Skeletal muscle satellite cell (primary cell): ENCODE data around the gene HOGA1.
A peak's percentile ranks its signal among the peaks of the same experiment; 100 is the strongest.
"Not testable (repeated sequence)": the region's sequence is repeated elsewhere in the genome, so short reads cannot be mapped to it uniquely, and the experiment has no call there.

Experiments used
- H3K27me3 ChIP-seq: 2 replicates; pipeline ENCODE4 v1.7.0; 2013; ENCODE audit warnings: low read length; ENCODE audit not compliant: control insufficient read depth, insufficient read depth
- H3K36me3 ChIP-seq: 2 replicates; pipeline ENCODE4 v1.7.0; 2013; ENCODE audit warnings: mild to moderate bottlenecking, control low read depth, low read length; ENCODE audit not compliant: insufficient read depth
- H3K4me1 ChIP-seq: 2 replicates; pipeline ENCODE4 v1.7.0; 2013; ENCODE audit warnings: low read length; ENCODE audit not compliant: control insufficient read depth, insufficient read depth
- H3K4me2 ChIP-seq: 2 replicates; pipeline ENCODE4 v1.7.0; 2013; ENCODE audit warnings: mild to moderate bottlenecking, low read length
- H3K4me3 ChIP-seq: 2 replicates; pipeline ENCODE4 v1.7.0; 2013; ENCODE audit warnings: low read length
- H3K9ac ChIP-seq: 2 replicates; pipeline ENCODE4 v1.7.0; 2013; ENCODE audit warnings: mild to moderate bottlenecking, low read depth, low read length, moderate library complexity
- H3K9me3 ChIP-seq: replicated peaks from 2 replicates; pipeline ENCODE4 v1.7.0; 2013; ENCODE audit warnings: mild to moderate bottlenecking, control low read depth, low read length

Gene HOGA1

DNA sequence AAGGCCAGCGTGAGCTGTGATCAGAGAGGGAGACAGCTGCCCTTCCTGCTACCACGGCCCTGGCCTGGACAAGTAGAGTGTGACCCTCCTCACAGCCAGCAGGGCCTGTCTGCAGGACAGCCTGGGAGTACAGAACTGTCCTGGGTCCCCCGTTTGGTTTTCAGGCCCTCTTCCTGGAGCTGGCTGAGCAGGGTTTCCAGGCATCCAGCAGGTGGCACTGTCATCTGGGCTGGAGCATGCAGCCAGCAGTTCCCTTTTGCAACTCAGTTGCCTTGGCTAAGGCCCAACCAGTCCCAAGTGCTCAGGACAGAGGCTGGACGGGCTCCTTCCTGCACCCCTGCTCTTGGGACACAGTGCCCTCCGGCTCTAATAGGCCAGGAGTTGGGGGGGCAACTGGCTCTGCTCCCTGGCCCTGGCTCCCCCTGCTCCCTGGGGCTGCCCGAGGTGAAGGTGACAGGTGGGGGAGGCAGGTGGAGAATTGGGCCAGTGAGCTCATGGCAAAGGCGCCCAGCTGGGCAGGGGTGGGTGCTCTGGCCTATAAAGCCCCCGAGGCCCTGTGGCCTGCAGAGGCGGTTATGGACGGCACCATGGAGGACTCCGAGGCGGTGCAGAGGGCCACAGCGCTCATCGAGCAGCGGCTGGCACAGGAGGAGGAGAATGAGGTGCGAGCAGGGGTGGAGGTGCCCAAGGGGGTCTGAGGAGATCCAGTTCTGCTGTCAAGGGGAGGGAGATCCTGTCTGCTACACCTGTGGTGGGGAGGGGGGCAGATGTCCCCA is 11.8 kb upstream of the HOGA1 start, which contains the start of gene ANKRD2:
Gene ANKRD2 (plus strand): TSS at position 566 of the 776 bp plus-strand sequence. CDS start 10 bp downstream, at position 576.
- Histone ChIP-seq H3K36me3 (peaks cover 15% of the 10 kb centered on the region), H3K9ac (no peak within 1 kb of the TSS), H3K4me3 (no peak within 1 kb of the TSS), H3K27me3 (no peaks in the 10 kb centered on the region), H3K9me3 (no peaks in the 10 kb centered on the region), H3K4me1 (peaks cover 36% of the 10 kb centered on the region), H3K4me2 (peak within 1 kb of the TSS; percentile 11)

DNA sequence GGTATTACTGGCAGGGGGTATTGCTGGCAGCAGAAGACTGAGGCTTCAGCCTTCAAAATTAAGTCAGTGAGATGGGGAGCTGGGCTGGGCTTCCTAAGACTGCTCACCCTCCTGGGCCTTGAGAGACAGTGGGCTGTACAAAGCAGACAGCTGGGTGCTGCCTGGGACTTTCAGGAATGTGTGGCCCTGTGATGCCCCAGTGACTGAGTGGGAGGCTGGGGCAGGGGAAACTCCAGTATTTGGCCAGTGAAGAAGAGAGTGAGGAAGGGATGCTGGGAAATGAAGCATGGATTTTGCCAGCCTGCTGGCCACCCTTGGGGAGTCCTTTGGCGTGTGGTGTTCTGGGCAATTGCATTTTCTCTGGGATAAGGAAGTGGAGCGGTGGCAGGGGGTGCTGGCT is 11.2 kb upstream of the HOGA1 start:
- peaks cover 15% of the 10 kb centered on the region for H3K36me3 ChIP-seq
- peaks cover 36% of the 10 kb centered on the region for H3K4me1 ChIP-seq
- H3K4me2 ChIP-seq: peak overlapping the region; percentile 11
- no peaks in the 10 kb centered on the region for H3K9me3 ChIP-seq
- H3K9ac ChIP-seq: no peak overlapping the region
- no peaks in the 10 kb centered on the region for H3K27me3 ChIP-seq
- H3K4me3 ChIP-seq: no peak overlapping the region

DNA sequence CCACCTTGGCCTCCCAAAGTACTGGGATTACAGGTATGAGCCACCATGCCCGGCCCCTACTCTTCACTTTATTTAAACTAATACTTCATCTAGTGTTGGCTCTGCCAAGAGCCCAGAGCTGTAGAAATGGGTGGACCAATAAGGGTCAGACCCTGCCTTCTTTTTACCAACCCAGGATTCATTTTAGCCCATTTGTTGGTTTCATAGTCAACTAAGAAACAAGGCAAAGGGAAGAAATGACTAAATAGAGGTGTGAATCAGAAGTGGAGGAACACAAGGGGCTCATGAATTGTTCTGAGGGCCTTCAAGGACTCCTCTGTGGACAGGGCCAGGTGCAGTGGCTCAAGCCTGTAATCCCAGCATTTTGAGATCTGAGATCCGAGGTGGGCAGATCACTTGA is 10.5 kb upstream of the HOGA1 start:
- Histone ChIP-seq H3K9ac (no peak overlapping the region), H3K4me1 (peaks cover 36% of the 10 kb centered on the region), H3K36me3 (peaks cover 15% of the 10 kb centered on the region), H3K4me3 (no peak overlapping the region), H3K9me3 (no peaks in the 10 kb centered on the region), H3K27me3 (no peaks in the 10 kb centered on the region), H3K4me2 (no peak overlapping the region)

DNA sequence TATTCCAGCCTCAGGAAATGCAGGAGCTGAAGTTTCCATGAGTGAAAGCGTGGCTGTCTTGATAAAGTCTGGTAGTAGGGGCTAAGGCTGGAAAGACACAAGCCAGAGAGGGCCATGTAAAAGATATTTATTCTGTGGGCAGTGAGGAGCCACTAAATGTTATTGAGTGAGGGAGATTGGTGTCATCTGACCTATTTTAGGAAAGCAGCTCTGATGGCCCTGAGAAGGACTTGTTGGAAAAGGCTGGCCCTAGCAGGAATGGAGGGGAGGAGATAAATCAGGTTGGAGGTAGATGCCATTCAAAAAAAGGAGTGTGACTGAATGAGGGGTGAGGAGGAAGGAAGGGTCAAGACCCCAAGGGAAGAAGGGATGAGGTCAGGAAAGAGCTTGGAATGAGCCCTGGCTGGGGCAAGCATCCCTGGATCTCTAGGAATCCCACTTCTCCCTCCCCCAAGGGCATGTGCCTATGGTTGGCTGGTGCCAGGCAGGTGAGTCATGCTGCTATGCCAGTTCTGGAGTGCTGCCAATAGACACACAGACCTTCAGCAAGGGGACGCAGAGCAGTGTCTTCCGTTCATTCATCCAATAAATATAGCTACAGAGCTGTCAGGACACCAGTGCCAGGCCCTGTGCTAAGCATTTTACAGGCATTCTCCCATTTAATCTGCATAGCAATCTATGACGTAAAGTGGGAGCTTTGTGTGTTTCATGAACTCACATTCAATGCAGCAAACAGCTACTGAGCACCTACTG is 9.6 kb upstream of the HOGA1 start:
- Histone ChIP-seq H3K9ac (no peak overlapping the region), H3K27me3 (no peaks in the 10 kb centered on the region), H3K9me3 (no peaks in the 10 kb centered on the region), H3K4me1 (peaks cover 36% of the 10 kb centered on the region), H3K4me3 (no peak overlapping the region), H3K36me3 (peaks cover 8% of the 10 kb centered on the region), H3K4me2 (peak overlapping the region; percentile 46)

DNA sequence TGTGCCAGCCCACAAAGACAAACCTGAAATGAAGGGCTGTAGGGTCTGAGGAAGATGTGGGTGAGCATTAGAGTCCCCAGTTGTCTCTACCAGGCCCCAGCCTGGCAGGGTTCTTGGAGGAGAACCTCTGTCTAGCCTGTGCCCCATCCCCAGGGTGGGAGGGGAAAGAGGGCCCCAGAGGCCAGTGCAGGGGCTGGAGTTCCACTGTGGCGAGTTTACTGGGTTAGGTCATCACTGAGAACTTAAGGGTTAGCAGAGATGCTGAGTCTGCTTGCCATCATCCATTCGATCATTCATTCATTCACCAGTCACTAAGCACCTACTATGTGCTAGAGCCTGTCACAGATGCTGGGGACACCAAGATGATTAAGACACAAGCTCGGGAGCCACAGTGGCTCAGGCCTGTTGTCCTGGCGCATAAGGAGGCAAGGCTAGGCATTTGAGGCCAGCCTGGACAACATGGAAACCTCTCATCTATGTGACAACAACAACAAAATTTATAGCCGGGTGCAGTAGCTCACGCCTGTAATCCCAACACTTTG is 9.0 kb upstream of the HOGA1 start:
- Histone ChIP-seq H3K9me3 (no peaks in the 10 kb centered on the region), H3K4me1 (peaks cover 36% of the 10 kb centered on the region), H3K4me3 (no peak overlapping the region), H3K36me3 (peaks cover 3% of the 10 kb centered on the region), H3K4me2 (peak overlapping the region; percentile 1), H3K27me3 (no peaks in the 10 kb centered on the region), H3K9ac (no peak overlapping the region)

DNA sequence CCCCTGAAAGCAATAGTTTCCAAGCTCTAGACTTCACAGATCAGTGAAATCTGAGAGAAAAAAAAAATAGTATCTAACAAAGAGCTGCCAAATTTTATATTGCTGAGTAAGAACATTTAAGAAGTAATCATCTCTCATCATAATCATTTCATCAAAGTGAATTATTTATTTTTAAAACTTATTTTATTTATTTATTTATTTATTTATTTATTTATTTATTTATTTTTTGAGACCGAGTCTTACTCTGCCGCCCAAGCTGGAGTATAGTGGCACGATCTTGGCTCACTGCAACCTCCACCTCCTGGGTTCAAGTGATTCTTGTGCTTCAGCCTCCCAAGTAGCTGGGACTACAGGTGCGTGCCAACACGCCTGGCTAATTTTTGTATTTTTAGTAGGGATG is 7.7 kb upstream of the HOGA1 start:
- not testable (repeated sequence) for H3K36me3 ChIP-seq, H3K9ac ChIP-seq, H3K9me3 ChIP-seq, H3K4me2 ChIP-seq, H3K27me3 ChIP-seq, H3K4me3 ChIP-seq
- peaks cover 36% of the 10 kb centered on the region for H3K4me1 ChIP-seq

DNA sequence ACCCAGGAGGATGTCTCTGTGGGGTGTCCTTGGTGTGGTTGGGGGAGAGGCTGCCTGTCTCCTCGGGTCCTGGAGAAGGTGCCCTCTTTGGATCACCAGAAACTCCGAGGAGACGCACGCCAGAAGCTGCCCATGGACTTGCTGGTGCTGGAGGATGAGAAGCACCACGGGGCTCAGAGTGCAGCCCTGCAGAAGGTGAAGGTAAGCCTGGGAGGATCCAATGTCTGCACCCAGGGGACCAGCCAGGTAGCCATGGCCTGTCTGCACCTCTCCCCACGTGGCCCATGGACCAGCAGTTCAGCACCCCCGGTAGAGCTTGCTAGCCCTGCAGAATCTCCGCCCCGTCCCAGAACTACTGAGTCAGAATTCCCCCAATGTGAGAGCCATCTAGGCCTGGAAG is 6.5 kb upstream of the HOGA1 start:
- Histone ChIP-seq H3K4me2 (no peak overlapping the region), H3K36me3 (no peaks in the 10 kb centered on the region), H3K4me1 (peaks cover 25% of the 10 kb centered on the region), H3K27me3 (no peaks in the 10 kb centered on the region), H3K9ac (no peak overlapping the region), H3K9me3 (no peaks in the 10 kb centered on the region), H3K4me3 (no peak overlapping the region)

DNA sequence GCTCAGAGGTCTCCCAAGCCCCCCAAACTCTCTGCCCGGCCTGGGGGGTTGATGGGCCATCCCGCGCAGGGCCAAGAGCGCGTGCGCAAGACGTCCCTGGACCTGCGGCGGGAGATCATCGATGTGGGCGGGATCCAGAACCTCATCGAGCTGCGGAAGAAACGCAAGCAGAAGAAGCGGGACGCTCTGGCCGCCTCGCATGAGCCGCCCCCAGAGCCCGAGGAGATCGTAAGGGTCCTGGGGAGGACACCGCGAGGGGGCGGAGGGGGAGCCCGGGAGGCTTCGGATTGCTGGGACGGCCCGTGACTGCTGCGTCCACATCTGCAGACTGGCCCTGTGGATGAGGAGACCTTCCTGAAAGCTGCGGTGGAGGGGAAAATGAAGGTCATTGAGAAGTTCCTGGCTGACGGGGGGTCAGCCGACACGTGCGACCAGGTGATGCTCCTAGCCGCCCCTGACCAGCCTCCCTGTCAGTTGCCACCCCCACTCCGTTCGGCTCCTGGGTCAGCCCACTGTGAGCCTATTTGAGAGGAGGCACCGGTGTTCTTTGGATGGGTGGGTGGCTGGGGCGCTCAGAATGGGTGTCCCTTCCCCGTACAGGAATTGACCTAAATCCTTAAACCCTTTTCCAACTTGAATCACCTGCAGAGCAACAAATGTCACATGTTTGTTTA is 5.9 kb upstream of the HOGA1 start:
- Histone ChIP-seq H3K27me3 (no peaks in the 10 kb centered on the region), H3K36me3 (no peaks in the 10 kb centered on the region), H3K4me2 (no peak overlapping the region), H3K4me1 (peaks cover 19% of the 10 kb centered on the region), H3K9me3 (no peaks in the 10 kb centered on the region), H3K9ac (no peak overlapping the region), H3K4me3 (no peak overlapping the region)

DNA sequence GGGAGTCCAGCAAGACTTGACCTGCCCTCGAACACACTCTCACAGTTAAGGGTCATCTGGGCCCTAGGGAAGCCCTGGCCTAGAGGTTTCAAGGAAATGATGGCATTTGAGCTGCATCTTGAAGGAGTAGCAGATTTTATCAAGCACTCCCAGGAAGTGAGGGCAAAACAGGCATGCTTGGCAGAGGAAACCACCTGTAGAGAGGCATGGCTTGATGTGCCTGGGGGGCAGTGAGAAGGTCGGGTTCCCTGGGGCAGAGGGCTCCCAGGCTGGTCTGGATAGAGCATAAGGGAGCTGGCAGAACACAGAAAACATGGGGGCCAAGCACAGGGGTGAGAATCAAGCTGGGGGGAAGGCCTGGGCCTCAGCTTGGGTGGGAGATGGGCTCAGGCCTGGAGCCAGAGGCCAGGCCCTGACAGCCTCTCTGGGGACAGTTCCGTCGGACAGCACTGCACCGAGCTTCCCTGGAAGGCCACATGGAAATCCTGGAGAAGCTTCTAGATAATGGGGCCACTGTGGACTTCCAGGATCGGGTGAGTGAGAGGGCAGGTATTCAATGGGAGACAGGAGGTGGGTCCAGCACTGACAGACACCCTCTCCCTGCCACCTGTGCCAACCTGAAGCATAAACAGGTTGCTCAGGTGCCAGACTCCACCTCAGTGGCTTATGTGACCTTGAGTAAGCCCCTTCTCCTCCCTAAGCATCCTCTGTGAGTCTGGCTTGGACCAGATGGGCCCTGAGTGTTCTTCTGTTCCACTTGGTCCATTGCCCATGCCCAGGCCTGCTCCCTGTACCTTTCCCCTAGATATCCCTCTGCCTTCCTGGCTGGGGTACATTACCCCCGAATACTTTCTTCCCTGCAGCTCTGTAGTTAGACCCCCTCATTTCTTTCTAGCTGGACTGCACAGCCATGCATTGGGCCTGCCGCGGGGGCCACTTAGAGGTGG is 3.5 kb upstream of the HOGA1 start:
- Histone ChIP-seq H3K9ac (no peak overlapping the region), H3K27me3 (no peaks in the 10 kb centered on the region), H3K36me3 (no peaks in the 10 kb centered on the region), H3K4me1 (peaks cover 9% of the 10 kb centered on the region), H3K4me3 (no peak overlapping the region), H3K4me2 (no peak overlapping the region), H3K9me3 (no peaks in the 10 kb centered on the region)

DNA sequence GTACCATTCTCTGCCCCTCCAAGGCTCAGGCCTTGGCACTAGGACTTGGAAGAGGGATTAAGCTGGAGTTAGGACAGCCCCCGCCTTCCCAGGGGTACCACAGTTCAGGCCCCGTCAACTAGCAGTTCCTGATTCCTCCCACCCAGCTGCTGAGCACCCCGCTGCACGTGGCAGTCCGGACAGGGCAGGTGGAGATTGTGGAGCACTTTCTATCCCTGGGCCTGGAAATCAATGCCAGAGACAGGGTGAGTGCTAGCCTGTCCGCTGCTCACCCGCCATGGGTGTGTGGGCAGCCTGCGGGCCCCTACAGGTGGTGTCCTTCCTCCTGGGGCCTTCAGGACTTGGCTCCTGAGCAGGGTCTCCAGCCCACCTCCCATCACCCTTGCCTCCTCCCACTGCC is 2.0 kb upstream of the HOGA1 start:
- H3K4me3 ChIP-seq: no peak overlapping the region
- no peaks in the 10 kb centered on the region for H3K9me3 ChIP-seq
- H3K4me1 ChIP-seq: peaks cover 9% of the 10 kb centered on the region
- H3K4me2 ChIP-seq: no peak overlapping the region
- H3K36me3 ChIP-seq: no peaks in the 10 kb centered on the region
- no peaks in the 10 kb centered on the region for H3K27me3 ChIP-seq
- H3K9ac ChIP-seq: no peak overlapping the region
